Embryonic facial prominence (tissue), 1 donor: ENCODE data around the gene SNAP47.

Experiments
- DNase-seq: peaks from one replicate; pipeline ENCODE4 v3.0.0-alpha.2; 2016; ENCODE audit errors: extremely low spot score

The SNAP47 gene

DNA sequence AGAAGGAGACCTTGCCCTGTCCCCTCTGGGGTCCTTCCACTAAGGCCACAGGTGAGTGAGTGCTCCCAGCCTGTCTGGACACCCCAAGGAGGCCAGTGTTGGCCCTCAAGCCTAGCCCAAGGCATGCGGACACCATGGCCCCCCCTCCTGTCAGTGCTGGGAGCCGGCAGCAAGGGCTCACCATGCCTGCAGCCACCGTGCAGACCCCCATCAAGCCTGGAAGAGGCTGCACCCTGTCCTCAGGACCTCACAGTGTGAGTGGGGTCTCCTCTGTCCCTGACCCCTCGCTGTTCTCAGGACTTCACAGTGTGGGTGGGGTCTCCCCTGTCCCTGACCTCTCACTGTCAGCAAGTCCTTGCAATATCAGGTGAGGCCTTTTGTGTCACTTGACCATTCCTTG lies 47.0 kb downstream of the SNAP47 start:
- no peak for DNase-seq

DNA sequence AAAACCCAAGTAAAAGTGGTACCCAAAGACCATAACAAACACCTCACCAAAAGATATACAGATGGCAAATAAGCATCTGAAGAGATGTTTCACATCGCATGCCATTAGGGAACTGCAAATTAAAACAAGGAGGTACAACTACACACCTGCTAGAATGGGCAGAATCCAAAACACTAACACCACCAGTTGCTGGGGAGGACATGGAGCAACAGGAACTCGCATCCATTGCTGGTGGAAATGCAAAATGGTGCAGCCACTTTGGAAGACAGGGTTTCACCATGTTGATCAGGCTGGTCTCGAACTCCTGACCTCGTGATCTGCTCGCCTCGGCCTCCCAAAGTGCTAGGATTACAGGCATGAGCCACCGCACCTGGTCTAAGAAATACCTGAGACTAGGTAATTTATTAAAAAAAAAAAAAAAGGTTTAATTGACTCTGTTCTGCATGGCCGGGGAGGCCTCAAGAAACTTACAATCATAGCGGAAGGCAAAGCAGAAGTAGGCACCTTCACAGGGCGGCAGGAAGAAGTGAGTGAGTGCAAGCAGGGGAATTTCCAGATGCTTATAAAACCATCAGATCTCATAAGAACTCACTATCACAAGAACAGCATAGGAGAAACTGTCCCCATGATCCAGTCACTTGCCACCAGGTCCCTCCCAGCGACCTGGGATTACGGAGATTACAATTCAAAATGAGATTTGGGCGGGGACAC lies 50.0 kb downstream of the SNAP47 start:
- DNase-seq: no peak

- DNase-seq: no peak
Observed at GRCh38 chr1:227785805-227786671, 50.8 kb downstream of the SNAP47 start.

GRCh38 chr1:227786673-227787512 lies 51.7 kb downstream of the SNAP47 start:
- no peak for DNase-seq

- peak; percentile 62 for DNase-seq
Observed at GRCh38 chr1:227787513-227788270, 52.5 kb downstream of the SNAP47 start.

DNA sequence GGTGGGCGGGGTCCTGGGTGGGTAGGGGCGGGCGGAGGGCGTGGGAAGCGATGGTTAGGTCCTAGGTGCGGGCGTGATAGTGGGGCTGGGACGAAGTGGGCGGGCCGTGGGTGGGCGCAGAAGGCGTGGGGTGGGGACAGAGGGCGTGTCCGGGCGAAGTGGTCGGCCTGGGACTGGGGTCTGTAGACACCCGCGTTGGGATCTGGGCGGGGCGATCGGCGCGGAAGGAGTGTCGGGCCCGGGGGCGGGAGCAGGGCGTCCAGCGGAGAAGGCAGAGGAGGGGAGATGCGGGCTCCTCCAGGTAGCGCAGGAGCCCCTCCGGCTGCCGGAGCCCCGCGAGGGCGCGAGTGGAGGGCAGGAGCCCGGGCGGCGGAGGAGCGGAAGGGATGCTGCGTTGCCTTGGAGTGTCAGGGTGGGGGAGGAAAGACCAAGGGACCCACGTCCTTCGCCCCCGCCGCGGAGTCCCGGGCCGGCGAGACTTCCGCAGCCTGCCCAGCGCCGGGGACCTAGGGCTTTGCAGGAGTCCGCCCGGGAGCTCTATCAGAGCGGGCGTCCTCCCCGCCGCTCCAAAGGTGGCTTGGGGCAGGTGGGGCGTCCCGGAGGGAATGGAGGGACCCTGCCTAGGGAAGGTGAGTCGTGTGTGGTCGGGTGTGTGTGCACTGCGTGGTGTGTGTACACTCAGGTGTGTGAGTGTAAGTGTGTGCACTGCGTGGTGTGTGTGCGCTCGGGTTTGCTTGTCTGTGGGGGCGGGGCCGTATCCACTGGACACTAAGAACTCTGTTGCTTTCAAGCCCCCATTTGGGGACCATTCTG lies 53.2 kb downstream of the SNAP47 start:
- DNase-seq: no peak

- no peak for DNase-seq
Observed at GRCh38 chr1:227789084-227790033, 54.1 kb downstream of the SNAP47 start.

GRCh38 chr1:227790034-227790400 lies 54.8 kb downstream of the SNAP47 start:
- no peak for DNase-seq

DNA sequence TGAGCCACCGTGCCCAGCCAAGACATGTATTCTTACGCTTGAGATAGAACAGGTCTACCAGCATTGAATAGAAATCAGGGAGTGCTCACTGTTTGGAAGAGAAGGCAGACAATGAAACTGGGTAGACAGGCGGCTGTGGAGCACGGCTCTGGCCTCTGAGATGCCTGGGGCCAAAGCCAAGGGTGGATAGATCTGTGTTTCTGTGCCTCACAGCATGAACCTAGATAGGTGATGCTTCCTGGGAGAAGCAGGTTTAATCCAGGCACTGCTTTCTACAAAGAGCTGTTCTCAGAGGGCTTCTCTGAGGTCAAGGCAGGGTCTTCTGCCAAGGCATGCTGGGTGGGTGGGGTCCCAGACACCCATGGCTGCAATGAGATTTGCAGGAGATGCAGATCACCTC lies 55.6 kb downstream of the SNAP47 start:
- DNase-seq: no peak

DNA sequence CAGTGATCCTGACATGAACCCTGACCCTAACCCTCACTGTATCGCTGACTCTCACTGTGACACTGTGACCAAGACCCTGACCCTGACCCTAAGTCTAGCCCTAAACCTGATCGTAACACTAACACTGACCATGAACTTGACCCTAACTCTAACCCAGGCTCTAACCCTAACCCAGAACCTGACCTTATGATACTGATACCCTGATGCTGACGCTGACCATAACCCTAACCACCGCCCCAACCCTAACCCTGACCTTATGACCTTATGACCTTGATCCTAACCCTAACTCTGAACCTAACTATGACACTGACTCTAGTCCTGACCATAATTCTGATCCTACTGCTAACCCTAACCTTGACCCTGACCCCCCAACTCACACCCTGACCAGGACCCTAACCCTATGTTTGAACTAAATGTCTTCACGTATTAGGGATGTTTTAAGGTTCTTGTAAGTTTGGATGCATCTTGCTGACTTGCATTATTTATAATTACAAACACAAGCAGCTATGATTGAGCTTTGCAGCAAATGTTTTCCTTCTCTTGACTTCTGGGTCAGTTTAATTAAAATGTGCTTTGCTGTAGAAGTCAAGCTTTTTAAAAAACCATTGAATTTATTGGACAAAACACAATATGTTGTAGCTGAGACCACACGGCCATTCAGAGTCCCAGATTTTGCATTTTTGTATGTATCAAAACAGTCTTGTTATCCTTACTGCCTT lies 56.3 kb downstream of the SNAP47 start:
- DNase-seq: no peak

- DNase-seq: no peak
Observed at GRCh38 chr1:227792216-227793078, 57.2 kb downstream of the SNAP47 start.

DNA sequence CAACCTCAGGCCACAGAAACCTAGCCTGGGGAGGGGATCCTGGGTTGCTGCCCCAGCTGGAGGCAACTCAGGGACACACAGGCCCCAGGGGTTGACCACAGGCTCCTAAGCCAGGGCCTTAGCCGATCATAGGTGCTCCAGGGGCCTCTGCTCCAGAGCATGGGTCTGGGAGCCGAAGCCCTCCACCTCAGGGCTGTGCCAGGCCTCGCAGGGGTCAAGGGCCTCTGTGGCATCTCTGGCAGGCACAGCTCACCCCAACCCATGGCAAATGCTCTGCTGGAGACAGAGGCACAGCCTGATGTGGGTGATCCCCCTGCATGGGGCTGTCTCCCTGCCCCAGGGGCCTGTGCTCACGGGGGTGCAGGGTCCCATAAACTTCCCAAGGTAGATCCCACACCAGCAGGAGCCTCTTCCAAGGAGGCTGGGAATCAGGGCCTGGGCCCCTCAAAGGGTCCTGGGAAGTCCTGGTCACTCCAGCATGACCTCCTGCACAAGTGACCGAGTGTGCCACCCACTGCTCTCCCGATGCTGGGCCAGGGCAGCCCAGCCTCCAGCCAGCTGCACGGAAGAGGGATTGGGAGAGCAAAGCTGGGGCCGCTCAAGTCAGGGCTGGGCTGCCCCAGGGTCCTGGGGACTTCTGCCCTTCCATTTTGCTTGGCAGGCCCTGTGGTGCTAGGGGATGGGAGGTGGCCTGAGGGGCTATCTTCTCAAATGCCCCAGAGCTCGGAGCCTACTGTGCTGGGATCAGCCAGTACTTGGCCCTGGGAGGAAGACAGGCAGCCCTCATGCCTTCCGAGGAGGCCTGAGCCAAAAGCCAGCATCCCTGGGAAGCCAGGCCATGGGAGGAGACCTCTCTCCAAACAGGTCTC lies 58.1 kb downstream of the SNAP47 start:
- DNase-seq: no peak

DNA sequence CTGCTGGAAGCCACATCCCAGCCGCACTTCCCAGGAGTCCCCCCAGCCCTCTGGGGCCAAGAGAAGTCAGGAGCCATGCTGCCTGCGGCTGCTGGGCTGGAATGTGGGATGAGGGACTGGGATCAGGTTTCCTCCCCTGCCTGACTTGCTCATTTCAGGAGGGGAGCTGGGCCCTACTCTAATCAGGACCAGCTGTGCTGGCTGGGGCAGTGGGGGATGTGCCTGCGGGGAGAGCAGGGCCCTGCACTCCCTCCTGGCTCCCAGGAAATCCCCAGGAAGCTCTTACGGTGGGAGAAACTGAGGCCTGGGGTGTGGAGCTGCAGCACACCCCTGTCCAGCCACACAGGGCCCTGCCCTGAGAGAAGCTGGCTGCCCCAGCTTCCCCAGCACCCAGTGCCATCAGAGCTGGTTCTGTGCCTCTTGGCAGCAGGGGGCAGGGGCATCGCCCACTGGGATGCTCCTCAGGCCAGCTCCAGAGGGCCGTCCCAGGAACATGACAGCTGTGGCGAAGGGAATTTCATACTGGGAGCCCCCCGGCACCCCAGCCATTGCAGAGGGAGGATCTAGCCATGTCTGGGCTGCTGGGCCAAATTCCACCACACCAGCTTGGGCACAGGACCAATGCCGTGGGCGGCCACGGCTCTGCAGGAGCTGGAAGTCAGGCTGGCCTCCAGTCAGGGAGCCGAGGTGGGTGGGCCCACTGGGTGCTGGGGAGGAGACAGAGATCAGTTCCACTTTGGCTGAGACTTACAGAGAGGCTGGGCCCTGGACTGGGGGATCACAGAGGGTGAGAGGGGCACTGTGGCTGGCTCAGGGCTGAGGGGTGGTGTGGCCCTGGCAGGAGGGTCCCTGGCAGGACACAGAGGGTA lies 58.9 kb downstream of the SNAP47 start:
- peak; percentile 70 for DNase-seq

- DNase-seq: no peak
Observed at GRCh38 chr1:227794817-227795192, 59.6 kb downstream of the SNAP47 start.

- no peak for DNase-seq
Observed at GRCh38 chr1:227795732-227796131, 60.5 kb downstream of the SNAP47 start.

GRCh38 chr1:227796359-227796915 lies 61.2 kb downstream of the SNAP47 start:
- DNase-seq: no peak
